ENCODE data around the gene NTN3.
A peak's percentile ranks its signal among the peaks of the same experiment; 100 is the strongest.
"Not testable (repeated sequence)": the region's sequence is repeated elsewhere in the genome, so short reads cannot be mapped to it uniquely, and the experiment has no call there.

Gene NTN3

DNA sequence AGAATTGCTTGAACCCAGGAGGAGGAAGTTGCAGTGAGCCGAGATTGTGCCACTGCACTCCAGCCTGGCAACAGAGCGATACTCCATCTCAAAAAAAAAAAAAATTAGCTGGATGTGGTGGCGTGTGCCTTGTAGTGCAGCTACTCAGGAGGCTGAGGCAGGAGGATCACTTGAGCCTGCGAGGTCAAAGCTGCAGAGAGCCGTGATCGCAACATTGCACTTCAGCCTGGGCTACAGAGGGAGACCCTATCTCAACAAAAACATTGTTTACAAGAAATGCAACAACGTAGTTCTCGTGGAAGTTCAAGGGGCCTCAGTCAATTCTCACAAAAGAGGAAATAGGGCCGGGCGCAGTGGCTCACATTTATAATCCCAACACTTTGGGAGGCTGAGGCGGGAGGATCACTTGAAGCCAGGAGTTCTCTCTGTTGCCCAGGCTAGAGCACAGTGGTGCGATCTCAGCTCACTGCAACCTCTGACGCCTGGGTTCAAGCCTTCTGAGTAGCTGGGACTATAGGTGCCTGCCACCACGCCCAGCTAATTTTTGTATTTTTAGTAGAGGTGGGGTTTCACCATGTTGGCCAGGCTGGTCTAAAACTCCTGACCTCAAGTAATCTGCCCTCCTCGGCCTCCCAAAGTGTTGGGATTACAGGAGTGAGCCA, 29.8 kb upstream of the NTN3 start:
- DNase-seq (ENCODE audit: low spot score) = not testable (repeated sequence)

DNA sequence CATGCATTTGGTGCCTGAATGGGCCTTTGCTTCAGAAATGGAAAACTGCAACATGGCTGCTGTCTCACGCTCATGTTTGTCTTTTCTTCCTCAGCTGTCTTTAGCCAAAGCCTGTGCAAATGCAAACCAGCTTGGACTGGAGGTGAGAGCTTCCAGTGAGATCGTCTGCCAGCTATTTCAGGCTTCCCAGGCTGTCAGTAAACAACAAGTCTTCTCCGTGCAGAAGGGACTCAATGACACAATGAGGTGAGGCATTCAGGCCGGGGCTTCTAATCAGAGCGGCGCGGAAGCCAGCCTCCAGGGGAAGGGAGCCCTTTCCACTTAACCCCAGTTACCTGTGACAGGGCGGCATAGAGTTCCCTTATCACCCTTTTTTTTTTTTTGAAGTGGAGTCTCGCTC, 27.5 kb upstream of the NTN3 start:
- DNase-seq (ENCODE audit: low spot score) = no peak

DNA sequence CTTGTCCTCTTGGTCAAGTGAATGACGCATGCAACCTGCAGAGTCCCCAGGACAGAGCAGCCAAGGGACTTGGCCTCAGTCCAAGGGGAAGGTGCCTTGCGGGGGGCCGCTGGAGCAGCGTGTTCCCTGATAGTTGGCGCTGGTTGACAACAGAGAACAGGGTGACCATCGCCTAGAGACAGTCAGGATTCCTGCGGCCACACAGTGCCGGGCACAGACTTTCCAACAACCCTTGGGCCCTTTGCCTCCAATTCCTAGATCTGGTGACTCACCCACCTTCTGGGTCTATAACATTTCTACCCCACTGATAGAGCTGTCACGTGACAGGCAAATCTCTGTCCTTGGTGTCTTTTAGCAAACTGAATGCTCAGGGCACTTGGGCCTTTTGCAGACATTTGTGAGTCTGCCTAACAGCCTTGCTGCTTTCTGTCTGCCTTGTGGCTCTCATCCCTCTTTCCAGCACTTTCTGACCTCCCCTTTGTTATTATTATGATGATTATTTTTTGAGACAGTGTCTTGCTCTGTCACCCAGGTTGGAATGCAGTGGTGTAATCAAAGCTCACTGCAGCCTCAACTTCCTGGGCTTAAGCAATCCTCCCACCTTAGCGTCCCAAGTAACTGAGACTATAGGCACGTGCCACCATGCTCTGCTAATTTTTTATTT, 23.0 kb upstream of the NTN3 start:
- DNase-seq (ENCODE audit: low spot score) = no peak

DNA sequence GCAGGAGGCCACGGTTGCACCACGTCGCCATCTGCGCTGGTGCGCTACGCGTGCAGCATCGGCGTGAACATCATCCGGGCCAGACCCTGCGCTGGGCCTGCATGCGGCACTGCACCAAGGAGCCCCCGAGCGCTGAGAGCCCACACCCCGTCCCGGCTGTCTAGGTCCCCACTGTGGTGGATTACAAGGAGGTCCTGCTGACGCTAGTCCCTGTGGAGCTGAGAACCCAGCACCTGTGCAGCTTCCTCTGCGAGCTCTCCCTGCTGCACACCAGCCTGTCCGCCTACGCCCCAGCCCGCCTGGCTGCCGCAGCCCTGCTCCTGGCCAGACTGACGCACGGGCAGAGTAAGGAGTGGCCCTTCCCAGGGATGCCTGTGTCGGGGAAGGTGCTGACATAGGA, 22.0 kb upstream of the NTN3 start:
- DNase-seq (ENCODE audit: low spot score) = no peak

DNA sequence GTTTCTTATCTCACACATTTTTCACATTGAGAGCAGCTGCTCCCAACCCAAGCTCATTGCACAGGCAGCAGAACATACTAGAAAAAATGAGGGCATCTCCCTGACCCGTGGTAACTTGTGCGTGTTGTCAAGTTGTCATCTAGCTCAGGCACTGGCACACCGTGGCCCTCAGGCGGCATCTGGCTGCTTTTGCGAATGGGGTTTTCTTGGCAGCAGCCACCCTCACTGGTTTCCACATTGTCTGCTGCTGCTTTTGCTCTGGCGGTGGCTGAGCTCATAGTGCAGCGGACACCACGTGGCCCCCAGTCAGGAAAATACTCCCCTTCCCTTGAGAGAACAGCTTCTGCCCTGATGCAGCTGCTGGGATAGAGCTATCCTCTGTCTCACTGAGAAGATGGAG, 20.6 kb upstream of the NTN3 start:
- no peak for DNase-seq (ENCODE audit: low spot score)

DNA sequence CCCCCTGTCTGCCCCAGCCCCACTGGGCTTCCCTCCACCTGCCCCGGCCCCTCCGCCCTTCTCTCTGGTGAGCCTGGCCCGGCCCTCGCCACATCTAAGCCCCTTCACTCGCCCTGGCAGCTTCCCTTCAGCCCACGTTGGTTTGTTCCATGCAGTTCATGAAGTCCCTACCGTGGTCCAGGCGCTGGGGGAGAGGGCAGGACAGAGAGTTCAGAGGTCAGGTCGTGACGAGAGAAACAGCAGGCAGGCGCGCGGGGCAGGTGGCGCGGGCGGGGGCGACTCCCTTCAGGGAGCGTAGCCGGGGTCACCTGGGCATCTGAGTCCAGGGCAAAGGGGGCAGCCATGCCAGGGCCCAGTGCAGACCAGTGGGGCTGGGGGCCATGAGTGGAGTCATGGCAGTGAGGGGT, 20.1 kb upstream of the NTN3 start:
- no peak for DNase-seq (ENCODE audit: low spot score)

DNA sequence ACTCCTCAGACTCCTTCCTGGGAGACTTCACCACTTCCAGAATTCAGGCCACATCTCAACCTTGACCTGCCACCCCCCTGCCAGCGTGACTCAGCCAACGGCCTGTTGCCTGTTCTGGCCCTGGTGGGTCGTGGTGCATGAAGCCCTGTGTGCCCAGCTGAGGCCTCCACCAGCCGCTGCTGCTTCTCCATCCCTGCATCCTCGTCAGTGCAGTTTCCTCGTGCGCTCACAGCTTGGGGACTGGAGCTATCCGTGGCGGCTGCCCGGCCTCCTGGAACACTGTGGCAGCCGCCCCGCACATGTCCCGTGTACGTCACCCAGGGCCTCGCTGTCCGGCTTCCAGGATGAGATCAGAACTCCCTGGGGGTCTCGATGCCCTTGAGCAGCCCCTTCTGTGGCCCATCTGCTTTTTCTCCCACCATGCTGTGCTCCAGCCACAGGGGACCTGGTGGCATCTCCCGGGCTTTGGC, 19.2 kb upstream of the NTN3 start:
- no peak for DNase-seq (ENCODE audit: low spot score)

DNA sequence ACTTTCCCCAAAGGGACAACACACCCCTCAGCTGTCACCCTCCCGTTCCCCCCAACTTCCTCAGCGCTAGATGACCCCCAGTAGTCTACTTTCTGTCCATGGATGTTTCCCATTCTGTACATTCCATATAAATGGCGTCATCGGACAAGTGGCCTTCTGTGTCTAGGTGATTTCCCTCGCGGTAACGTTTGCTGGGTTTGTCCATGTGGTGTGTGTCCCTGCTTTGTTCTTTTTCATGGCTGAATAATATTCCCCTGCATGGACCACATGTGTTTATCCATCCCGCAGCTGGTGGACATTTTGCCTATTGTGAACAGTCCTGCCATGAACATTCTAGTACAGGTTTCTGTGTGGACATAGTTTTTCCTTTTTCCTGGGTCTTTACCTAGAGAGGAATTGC, 18.4 kb upstream of the NTN3 start:
- no peak for DNase-seq (ENCODE audit: low spot score)

DNA sequence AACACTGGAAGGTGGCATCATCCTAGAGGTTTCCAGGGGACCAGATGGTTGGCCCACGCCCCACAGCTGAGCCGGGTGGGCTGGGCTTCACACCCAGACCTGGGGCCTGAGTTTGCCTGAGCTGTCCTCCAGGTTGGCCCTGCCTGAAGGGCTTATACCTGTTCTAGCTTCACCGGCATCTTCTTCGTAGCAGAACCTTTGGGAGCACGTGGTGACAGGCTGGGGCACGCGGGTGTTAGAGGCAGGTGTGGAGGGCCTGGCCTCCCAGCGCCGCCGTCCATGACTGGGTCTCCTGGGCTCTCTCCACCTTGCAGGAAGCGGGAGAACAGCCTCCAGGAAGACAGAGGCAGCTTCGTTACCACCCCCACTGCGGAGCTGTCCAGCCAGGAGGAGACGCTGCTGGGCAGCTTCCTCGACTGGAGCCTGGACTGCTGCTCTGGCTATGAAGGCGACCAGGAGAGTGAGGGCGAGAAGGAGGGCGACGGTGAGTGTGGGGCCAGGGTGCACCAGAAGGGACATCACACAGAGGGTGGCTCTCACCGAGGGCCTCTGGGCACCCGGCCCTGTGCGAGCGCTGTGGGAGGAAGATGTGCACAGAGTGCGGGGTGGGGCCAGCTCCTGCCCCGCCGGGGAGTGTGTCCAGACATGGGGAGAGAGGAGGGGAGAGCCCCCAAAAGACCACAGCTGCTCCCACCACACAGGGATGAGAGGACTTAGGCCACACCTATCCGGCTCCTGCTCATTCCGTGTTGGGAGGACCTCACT, 15.8 kb upstream of the NTN3 start:
- no peak for DNase-seq (ENCODE audit: low spot score)

DNA sequence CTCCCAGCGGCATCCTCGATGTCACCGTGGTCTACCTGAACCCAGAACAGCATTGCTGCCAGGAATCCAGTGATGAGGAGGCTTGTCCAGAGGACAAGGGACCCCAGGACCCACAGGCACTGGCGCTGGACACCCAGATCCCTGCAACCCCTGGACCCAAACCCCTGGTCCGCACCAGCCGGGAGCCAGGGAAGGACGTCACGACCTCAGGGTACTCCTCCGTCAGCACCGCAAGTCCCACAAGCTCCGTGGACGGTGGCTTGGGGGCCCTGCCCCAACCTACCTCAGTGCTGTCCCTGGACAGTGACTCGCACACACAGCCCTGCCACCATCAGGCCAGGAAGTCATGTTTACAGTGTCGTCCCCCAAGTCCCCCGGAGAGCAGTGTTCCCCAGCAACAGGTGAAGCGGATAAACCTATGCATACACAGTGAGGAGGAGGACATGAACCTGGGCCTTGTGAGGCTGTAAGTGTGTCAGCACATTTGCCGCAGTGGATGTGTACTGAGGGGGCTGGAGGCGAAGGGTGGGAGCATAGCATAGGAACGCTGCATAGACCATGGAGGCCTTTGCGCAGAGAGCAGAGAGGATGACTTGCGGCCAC, 14.4 kb upstream of the NTN3 start:
- no peak for DNase-seq (ENCODE audit: low spot score)

DNA sequence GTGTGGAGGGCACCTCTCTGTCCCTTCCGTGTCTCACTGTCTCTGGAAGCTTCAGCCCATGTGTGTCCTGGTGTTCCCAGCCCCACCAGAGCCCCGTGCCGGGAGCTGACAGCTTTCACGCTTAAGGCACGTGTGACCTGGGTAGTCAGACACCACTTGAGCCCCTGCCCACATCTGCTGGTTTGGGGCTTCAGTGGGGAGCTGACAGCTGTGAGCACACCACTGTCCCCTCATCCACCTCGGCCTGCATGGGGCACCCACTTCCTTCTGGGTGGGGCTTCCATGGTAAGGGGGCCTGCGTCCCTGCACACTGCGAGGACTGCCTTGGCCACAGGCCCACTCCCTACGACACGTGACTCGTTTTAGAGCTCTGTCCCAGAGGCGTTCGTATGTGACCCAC, 13.8 kb upstream of the NTN3 start:
- DNase-seq (ENCODE audit: low spot score) = no peak

DNA sequence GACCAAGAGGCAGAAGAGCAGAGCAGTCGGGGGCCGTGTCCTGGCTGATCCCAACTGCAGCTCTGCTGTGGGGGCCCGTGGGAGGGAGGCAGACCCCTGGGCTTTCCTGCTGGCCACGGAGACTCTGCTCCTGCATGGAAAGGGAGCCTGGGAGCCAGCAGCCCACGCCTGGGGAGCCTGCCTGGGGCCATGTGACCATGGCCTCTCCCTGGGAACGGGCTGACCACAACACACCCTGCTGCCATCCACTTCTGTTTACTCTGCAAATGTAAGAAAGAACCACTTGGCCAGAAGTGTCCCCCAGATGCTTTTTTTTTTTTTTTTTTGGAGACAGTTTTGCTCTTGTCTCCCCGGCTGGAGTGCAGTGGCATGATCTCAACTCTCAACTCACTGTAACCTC, 13.2 kb upstream of the NTN3 start:
- DNase-seq (ENCODE audit: low spot score) = no peak

DNA sequence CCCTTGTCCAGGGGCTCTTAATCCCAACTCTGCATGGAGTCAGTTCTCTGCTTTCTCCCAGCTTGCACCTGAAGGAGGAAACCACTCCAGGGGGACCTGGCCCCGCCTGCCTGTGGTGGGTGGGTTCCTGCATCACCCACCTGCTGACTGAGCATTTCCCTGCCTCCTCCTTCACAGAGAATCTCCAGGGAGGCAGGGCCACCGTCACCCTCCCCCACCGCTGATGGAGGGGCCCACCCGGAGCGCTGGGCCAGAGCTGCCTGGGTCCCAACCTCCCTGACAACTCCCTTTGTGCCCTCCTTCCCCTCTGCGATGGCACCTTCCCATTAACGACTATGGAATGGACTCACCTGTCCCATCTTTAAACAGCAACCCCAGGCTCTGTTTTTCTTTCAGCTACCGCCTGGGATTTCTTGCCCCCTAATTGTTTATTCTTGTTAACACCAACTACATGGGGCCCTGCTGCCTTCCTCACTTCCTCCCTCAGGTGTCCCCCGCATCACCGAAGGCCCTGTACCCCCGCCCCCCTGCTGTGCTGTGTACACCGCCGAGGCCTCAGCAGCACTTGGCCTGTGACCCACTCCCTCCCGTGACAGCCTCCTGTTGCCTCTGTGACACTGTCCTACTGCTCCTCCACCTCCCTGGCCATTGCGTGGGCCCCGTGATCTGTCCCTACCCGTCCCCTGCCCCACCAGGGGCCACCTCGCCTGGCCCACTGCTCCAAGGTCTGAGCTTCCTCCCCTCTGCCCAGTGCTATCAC, 12.0 kb upstream of the NTN3 start:
- DNase-seq (ENCODE audit: low spot score) = no peak

DNA sequence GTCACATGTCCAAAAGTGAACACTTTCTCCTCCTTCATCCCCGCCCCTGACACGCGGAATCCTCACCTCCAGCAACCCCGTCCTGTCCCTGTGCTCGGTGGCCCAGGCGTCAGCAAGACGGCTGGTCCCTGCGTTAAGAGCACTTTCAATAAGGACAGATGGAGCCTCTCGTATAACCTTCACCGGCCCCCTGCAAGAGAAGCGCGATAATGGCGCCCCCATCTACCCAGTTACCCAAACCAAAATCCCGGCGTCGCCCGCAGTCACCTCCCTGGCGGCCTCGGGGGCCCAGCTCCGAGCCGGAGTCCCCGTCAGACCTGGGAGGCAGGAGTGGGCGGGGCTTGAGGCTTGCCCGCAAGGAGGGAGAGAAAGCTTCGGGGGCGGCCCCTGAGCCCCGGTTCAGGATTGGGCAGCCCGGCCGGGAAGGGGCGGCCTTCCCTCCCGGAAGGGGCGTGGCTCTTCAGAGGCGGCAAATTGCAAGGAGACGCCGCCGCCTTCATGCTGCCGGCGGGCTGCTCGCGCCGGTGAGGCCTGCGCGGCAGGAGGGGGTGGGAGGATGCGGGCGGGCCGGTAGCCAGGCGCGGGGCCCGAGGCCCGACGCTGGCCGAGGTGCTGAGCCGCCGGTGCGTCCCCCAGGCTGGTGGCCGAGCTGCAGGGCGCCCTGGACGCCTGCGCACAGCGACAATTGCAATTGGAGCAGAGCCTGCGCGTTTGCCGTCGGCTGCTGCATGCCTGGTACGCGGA, 11.3 kb upstream of the NTN3 start, which contains the start of gene TEDC2:
TEDC2 (plus strand) TSS at position 463 of the 744 bp plus-strand sequence; CDS start at position 499, 36 bp downstream.
- peak; percentile 97 for DNase-seq (ENCODE audit: low spot score)

DNA sequence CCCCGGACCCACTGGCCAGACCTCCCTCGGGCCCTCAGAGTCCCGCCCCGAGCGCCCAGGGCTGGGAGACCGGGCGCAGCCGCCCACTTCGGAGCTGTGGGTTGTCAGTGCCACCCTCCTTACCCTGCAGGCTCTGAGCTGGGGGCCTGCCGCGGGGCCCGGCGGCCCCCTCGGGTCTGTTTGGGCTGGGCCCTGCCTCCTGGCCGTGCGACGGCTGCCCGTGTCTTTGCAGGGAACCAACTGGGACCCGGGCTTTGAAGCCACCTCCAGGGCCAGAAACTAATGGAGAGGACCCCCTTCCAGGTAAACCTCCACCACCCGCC, 10.7 kb upstream of the NTN3 start:
- no peak for DNase-seq (ENCODE audit: low spot score)

DNA sequence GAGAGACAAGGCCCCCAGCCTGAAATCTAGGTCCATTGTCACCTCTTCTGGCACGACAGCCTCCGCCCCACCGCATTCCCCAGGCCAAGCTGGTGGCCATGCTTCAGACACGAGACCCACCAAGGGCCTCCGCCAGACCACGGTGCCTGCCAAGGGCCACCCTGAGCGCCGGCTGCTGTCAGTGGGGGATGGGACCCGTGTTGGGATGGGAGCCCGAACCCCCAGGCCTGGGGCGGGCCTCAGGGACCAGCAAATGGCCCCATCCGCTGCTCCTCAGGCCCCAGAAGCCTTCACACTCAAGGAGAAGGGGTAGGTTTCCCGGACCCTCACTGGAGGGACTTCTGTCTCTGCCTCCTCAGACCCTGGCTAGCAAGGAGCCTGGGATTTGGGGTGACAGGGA, 10.2 kb upstream of the NTN3 start:
- no peak for DNase-seq (ENCODE audit: low spot score)

DNA sequence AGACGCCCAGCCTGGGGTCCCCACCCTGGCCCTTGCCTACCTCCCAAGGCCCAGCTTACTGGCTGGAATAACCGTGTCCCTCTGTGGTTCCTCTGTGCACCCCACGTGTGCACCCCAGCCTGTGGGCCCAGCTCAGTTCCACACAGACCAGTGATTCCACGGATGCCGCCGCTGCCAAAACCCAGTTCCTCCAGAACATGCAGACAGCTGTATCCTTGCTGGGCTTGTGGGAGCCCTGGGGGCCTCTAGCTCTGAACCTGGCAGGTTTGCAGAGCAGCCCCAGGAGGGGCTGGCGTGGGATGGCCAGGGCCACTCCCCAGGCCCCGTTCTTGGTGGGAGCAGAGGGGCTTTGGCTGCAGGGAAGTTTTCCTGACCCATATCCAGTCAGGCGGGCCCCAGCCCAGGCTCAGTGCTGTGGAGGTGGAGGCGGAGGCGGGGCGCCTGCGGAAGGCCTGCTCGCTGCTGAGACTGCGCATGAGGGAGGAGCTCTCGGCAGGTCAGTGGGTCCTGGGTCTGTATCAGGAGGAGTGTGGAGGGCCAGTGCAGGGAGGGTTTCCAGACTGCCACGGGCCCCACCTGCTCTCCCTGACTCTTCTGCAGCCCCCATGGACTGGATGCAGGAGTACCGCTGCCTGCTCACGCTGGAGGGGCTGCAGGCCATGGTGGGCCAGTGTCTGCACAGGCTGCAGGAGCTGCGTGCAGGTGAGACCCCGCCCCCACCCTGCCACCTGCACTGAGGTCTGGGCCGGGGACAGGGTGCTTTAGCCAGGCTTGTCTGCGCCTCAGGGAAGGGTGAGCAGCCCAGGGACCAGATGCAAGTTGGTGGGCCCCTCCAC, 8.8 kb upstream of the NTN3 start:
- DNase-seq (ENCODE audit: low spot score) = no peak

DNA sequence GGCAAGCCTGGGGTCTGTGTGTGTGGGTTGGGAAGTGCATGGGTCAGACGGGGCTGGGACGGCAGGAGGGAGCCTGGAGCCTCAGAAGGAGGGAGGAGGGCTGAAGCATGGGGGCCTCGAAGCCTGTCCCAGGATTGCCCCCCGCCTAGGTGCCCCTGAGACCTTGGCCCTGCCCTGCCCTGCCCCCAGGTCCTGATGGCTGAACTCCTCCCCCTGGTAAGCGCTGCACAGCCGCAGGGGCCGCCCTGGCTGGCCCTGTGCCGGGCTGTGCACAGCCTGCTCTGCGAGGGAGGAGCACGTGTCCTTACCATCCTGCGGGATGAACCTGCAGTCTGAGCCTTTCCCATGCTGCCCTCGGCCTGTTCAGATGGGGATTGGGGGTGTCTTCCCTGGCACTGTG, 6.8 kb upstream of the NTN3 start:
- no peak for DNase-seq (ENCODE audit: low spot score)

DNA sequence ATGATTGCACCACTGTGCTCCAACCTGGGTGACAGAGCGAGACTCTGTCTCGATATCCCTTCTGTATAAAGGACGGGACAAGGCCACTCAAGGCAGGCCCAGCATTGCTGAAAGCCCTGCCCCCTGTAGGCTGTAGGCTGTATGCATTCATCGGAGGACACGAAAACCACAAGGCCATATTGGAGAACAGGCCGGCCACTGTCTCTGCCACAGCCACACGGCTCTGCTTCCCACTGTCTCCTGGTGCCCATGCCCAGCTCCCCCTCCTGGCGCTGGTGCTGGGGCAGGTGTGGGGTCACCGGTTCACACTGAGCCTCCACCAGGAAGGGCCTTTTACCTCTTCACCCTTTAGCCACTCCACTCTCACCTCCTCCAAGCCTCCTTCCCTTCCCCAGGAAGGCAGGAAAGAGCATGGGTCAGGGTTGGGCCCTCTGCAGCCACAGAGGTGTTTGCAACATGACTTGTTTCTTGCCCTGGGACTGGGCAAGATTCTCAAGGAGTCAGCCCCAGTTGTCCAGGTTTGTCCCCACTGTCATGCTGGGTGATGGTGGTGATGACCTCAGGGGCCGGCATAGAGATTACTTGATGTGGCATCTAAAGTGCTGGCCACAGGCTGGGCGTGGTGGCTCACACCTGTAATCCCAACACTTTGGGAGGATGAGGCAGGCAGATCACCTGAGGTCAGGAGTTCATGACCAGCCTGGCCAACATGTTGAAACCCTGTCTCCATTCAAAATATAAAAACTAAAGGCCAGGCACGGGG, 5.3 kb upstream of the NTN3 start:
- no peak for DNase-seq (ENCODE audit: low spot score)

Measured in hematopoietic multipotent progenitor cell treated with erythropoietin and hydrocortisone succinate and interleukin-3 and kit ligand, for 15 days (in vitro differentiated cells).